ENCODE measurements around the gene C4orf50. TPM values are rescaled to one million over a fixed set of nuclear protein-coding genes. Genes with fewer than 3 reads are reported as not detected.

C4orf50 gene
- total RNA-seq, 4 donors from 2014 or later: 0.04 to 0.19 (median 0.04) TPM; not detected in 1

DNA sequence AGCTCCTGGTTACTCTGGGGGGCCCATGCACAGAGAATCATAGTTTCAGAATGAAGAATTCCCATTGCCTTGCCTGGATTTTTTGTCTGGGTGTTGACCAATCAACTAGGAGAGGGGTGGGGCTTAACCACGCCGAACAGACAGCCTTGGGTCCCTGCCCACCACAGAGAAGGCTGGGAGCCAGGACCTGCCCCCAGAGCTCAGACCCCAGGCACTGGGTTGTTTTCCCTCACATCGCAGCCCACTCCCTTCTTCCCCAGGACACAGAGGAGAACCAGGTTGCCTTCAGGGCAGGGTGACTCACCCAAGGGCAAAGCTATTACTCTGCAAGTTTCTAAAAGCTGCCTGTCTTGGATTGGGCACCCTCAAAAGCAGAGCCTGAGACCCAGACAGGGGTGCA is 102.0 kb downstream of the C4orf50 start:
- Histone ChIP-seq H3K27me3 (peaks cover 0 to 60% (median 0%) of the 10 kb centered on the region in 4 donors), H3K27ac (no peak overlapping the region), H3K9me3 (no peaks in the 10 kb centered on the region), H3K36me3 (no peaks in the 10 kb centered on the region), H3K4me1 (no peaks in the 10 kb centered on the region), H3K4me3 (no peak overlapping the region)
- 60% methylated on average over 2 of the region's 3 CpGs; no CpG with 5 or more reads in 1 of the 2 donors for WGBS, 2 donors
- no peak for DNase-seq
- no peak for TF ChIP-seq POLR2A (IDR thresholded peaks at IDR 0.05)
- TF ChIP-seq, protein P1, sequence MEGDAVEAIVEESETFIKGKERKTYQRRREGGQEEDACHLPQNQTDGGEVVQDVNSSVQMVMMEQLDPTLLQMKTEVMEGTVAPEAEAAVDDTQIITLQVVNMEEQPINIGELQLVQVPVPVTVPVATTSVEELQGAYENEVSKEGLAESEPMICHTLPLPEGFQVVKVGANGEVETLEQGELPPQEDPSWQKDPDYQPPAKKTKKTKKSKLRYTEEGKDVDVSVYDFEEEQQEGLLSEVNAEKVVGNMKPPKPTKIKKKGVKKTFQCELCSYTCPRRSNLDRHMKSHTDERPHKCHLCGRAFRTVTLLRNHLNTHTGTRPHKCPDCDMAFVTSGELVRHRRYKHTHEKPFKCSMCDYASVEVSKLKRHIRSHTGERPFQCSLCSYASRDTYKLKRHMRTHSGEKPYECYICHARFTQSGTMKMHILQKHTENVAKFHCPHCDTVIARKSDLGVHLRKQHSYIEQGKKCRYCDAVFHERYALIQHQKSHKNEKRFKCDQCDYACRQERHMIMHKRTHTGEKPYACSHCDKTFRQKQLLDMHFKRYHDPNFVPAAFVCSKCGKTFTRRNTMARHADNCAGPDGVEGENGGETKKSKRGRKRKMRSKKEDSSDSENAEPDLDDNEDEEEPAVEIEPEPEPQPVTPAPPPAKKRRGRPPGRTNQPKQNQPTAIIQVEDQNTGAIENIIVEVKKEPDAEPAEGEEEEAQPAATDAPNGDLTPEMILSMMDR (IDR thresholded peaks at IDR 0.05): no peak
- intact Hi-C loops (cut with DNase I): no loop called here

DNA sequence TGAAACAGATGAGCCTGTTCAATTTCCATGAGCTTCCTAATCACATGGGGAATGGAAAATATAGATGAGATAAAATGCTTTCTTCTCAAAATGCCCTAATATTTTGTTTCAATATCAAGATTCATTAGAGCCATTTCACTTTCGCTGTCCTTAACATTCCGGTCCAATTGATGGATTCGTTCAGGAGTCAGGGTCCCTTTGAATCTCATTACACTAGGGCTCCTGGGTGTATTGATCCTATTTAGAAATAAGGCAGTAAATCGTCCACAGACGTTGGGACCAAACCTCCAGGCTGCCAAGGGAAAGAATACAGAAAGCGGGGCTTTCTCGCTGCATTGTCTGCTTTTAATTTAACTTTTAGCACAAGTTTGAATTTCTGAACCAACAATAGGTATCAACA is 104.8 kb downstream of the C4orf50 start:
- Histone ChIP-seq H3K27me3 (peaks cover 0 to 38% (median 0%) of the 10 kb centered on the region in 4 donors), H3K9me3 (peaks cover 0 to 8% (median 3%) of the 10 kb centered on the region in 3 donors), H3K36me3 (no peaks in the 10 kb centered on the region), H3K4me3 (no peak overlapping the region), H3K27ac (no peak overlapping the region), H3K4me1 (no peaks in the 10 kb centered on the region)
- TF ChIP-seq, protein P1 (IDR thresholded peaks at IDR 0.05): no peak
- no peak for TF ChIP-seq POLR2A (IDR thresholded peaks at IDR 0.05)
- intact Hi-C loops (cut with DNase I): no loop called here
- no peak for DNase-seq
- 76 to 77% methylated on average over 7 of the region's 7 CpGs for WGBS, 2 donors

DNA sequence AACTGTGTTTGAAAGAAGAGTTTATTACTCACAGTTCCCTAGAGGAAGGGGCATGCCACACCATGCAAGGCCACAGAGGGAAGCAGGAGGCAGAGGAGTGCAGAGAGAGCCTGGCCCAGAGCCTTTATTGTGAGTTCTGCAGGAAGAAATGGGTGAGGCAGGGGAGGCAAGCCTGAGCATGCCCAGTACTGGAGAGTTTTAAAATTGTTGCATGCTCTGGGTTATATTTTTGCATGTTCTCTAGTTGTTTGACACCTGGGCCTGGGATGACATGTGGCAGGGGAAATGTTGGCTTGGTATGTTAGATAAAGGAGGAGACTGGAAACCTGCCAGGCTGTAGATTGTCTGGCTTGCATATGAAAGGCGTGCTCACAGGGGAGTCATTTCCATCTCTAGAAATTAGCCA is 105.6 kb downstream of the C4orf50 start:
- no peaks in the 10 kb centered on the region for H3K4me1 ChIP-seq
- H3K27me3 ChIP-seq: peaks cover 0 to 34% (median 0%) of the 10 kb centered on the region in 4 donors
- no peak overlapping the region for H3K4me3 ChIP-seq
- no peak overlapping the region for H3K27ac ChIP-seq
- no peaks in the 10 kb centered on the region for H3K36me3 ChIP-seq
- intact Hi-C loops (cut with DNase I): no loop called here
- TF ChIP-seq, protein P1 (IDR thresholded peaks at IDR 0.05): peak in 2 of 6 experiments; percentile 11 to 31
- TF ChIP-seq POLR2A (IDR thresholded peaks at IDR 0.05): no peak
- DNase-seq: no peak
- WGBS, 2 donors: 14 to 38% methylated on average over 1 of the region's 1 CpG
- peaks cover 0 to 10% (median 5%) of the 10 kb centered on the region in 3 donors for H3K9me3 ChIP-seq

- no peak overlapping the region for H3K4me3 ChIP-seq
- H3K9me3 ChIP-seq: peaks cover 0 to 15% (median 10%) of the 10 kb centered on the region in 3 donors
- TF ChIP-seq POLR2A (IDR thresholded peaks at IDR 0.05): no peak
- TF ChIP-seq, protein P1 (IDR thresholded peaks at IDR 0.05): no peak
- no peak for DNase-seq
- no peaks in the 10 kb centered on the region for H3K36me3 ChIP-seq
- intact Hi-C loops (cut with DNase I): no loop called here
- H3K27ac ChIP-seq: no peak overlapping the region
- peaks cover 0 to 44% (median 0%) of the 10 kb centered on the region in 4 donors for H3K27me3 ChIP-seq
- WGBS, 2 donors: 43 to 54% methylated on average over 3 of the region's 3 CpGs
- H3K4me1 ChIP-seq: no peaks in the 10 kb centered on the region
Measured at GRCh38 chr4:5908876-5909427, 109.3 kb downstream of the C4orf50 start.

GRCh38 chr4:5906191-5906590 is 112.0 kb downstream of the C4orf50 start:
- Histone ChIP-seq H3K4me3 (no peak overlapping the region), H3K4me1 (no peaks in the 10 kb centered on the region), H3K27ac (no peak overlapping the region), H3K36me3 (no peaks in the 10 kb centered on the region), H3K27me3 (peaks cover 0 to 71% (median 0%) of the 10 kb centered on the region in 4 donors), H3K9me3 (peaks cover 0 to 15% (median 10%) of the 10 kb centered on the region in 3 donors)
- intact Hi-C loops (cut with DNase I): no loop called here
- TF ChIP-seq, protein P1 (IDR thresholded peaks at IDR 0.05): no peak
- TF ChIP-seq POLR2A (IDR thresholded peaks at IDR 0.05): no peak
- DNase-seq: no peak
- WGBS, 2 donors: 7 to 16% methylated on average over 5 of the region's 5 CpGs
